GM18520 (cell line): ENCODE results near the gene ANO8.
A peak's percentile ranks its signal among the peaks of the same experiment; 100 is the strongest.
"Not testable (repeated sequence)": the region's sequence is repeated elsewhere in the genome, so short reads cannot be mapped to it uniquely, and the experiment has no call there.

ENCODE experiments used
- ATAC-seq: cut with Tn5 transposase; IDR thresholded peaks from one replicate; pipeline ENCODE4 v1.9.1; 2021; ENCODE audit not compliant: unreplicated experiment

The ANO8 gene

DNA sequence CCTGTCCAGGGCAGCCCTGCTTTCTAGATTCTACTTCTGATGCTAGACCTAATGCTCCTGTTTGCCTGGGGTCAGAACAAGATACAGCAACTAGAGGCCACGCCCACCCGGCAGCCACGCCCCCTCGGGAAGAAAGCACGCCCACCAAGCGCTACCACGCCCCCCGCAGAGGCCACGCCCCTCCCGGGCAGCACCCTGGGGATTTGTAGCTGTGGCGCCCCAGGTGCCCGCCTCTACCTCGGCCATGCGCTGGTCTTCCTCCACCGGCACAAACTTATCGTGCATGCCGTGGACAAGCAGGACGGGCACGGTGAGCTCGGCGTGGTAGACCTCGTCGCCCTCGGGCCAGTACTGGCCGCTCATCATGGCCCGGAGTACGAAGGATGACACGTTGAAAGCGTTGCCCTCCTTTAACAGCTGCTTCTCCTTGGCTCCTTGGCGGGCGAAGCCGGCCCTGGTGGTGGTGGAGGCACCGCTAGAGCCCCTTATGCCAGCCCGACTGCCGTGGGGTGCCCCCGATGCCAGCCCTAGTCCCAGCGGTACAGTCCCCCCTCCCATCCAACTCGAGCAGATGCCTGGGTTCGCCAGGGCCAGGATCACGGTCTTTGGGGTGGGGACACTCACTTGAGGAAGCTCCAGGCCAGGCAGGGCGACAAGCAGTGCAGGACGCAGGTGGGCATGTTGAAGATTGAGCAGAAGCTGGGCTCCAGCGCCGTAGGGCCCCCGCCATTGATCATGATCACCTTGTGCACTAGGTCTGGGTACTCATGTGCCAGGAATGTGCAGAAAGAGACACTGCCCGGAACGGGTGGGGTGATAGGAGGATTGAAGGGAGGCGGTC is 40.4 kb downstream of the ANO8 start:
- no peak for ATAC-seq

DNA sequence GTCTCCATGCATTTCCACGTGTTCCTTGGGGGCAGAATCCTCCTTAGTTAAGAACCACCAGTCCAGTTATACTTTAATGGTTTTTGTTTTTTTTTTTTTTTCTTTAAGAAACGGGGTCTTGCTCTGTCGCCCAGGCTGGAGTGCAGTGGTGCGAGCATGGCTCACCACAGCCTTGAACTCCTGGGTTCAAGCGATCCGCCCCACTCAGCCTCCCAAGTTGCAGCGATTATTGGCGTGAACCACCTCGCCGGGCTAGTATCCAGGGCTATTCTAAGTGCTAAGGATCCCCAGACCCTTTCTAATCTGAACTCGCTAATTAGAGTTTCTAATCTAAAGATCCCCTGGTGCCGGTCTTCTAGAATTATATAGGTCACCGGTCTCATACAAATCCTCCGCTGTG is 41.0 kb downstream of the ANO8 start:
- no peak for ATAC-seq

DNA sequence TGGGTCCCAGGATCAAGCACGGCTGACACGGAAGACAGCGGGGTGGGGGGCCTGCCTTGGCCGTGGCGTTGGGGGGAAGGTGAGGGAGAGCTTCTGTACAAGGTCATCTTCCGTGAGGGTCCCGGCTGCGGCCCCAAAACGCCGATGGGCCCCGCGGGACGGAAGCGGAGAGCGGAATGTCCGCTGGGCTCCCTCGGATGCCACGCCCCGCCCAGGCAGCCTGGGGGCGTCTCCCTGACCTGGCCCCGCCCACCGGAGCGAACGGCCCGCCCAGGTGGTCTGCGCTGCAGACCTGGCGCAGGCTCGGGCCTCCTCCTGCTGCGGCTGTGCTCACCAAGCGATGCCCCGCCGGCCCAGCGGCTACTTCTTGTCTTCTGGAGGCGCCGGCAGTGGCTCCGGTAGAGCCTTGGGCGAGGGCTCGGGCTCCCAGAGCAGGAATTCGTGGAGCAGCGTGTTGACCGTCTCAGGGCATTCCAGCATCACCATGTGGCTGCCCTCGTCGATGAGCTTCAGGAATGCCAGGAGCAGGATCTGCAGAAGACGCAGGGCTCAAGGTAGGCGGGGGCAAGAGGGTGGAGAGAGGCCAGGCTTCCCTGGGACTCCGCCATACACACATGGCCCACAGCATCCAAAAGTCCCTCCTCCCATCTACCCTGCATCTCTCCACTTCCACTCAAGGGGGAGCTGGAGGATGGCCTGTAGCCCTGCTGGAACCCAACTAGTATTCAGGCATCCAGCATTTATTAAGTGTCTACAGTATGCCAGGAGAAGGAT is 42.2 kb downstream of the ANO8 start:
- ATAC-seq = peak; percentile 63

DNA sequence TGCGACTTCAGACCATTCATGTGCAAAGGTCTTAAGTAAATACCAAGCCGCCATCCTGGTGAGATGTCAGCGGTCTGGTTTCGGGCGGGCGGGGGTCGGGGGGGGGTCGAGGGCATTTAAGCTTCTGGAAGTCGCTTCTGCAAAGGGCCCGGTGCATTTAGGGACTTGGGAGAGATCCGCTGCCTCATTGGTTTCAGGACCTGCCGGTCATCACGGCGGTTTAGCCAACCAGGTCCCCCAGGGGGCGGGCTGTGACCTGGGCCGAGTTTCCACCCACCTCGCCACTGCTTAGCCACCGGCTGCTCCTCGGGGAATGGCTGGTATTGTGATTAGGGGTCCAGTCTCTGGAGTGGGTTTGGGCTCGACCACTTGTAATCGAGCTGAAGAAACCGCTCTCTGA is 45.2 kb downstream of the ANO8 start:
- ATAC-seq = no peak

DNA sequence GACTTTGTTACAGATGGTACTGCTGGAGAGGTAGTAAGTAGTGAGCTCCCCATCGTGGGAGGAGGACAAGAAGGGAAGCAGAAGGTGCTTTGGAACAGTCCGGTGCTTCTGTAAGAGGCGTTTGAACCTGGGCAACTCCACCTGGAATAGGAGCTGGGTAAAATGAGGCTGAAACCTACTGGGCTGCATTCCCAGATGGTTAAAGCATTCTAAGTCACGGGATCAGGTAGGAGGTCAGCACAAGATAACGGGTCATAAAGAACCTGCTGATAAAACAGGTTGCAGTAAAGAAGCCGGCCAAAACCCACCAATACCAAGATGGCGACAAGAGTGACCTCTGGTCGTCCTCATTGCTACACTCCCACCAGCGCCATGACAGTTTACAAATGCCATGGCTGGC is 47.9 kb downstream of the ANO8 start:
- ATAC-seq = no peak

DNA sequence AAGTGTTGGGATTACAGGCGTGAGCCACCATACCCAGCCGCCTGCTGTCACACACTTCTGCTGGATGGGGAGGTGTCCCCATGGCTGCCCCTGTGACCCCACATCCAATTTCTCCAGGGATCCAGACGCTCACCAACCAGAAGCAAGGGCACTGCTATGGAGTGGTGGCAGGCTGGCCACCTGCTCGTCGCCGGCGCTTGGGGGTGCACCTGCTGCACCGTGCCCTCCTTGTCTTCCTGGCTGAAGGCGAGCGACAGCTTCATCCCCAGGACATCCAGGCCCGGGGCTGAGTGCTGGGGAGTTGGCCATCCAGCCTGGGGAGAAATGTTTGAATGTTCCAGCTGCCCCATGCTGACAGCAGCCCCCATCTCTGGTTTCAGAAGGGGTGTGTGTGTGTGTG is 48.4 kb downstream of the ANO8 start:
- ATAC-seq = no peak

DNA sequence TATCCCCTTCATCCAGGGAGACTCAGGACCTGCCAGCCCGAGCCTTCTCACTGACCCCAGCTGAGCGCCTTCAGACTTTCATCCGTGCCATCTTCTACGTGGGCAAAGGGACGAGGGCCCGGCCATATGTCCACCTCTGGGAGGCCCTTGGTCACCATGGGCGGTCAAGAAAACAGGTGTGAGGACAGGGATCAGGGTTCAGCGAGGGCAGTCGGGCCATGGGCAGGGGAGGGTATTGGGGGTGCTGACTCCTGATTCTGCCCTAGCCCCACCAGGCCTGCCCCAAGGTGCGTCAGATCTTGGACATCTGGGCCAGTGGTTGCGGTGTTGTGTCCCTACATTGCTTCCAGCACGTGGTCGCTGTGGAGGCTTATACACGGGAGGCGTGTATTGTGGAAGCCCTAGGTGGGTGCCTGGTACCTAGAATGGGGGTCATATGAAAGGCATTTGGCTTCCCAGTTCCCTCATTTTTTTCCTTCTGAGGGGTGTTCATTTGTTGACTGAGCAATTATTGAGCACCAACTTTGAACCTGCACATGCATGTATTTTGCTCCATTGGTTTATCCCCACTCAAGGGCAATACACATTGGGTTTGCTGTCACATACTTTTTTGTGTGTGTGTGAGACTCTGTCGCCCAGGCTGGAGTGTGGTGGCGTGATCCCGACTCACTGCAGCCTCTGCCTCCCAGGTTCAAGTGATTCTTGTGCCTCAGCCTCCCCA is 49.1 kb downstream of the ANO8 start:
- ATAC-seq = no peak

DNA sequence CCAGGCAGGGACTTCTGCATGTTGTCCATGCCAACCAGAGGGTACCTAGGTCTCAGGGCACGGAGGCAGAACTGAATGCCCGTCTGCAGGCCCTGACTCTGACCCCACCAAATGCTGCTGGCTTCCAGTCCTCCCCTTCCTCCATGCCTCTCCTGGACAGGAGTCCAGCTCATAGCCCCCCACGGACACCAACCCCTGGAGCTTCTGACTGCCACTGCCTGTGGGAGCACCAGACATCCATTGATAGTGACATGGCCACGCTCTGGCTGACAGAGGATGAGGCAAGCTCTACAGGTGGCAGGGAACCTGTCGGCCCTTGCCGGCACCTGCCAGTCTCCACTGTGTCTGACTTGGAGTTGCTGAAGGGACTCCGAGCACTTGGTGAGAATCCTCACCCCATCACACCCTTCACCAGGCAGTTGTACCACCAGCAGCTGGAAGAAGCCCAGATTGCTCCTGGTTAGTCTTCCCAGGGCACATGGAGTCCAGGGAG is 51.1 kb downstream of the ANO8 start:
- ATAC-seq = no peak

DNA sequence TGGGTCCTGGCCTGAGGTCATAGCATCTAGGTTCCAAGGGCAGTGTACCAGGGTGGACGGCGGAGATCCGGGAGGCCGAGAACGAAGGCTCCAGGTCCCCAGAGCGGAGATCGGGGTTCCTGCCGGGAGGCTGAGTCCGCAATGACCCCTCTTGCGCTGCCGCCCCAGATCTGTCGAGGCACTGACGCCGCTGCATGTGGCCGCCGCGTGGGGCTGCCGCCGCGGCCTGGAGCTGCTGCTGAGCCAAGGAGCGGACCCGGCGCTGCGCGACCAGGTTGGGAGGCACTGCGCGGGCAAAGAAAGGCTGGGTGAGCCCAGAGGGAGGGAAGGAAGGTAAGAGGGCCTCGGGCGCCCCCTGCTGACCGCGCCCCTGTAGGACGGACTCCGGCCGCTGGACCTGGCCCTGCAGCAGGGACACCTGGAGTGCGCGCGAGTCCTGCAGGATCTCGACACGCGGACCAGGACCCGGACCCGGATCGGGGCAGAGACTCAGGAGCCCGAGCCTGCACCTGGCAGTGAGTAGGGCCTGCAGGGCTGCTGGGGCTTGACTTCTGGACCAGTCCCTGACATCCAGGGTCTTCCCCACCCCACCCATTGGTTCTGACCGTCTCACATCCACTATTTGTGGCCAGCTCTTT is 52.0 kb downstream of the ANO8 start:
- no peak for ATAC-seq

DNA sequence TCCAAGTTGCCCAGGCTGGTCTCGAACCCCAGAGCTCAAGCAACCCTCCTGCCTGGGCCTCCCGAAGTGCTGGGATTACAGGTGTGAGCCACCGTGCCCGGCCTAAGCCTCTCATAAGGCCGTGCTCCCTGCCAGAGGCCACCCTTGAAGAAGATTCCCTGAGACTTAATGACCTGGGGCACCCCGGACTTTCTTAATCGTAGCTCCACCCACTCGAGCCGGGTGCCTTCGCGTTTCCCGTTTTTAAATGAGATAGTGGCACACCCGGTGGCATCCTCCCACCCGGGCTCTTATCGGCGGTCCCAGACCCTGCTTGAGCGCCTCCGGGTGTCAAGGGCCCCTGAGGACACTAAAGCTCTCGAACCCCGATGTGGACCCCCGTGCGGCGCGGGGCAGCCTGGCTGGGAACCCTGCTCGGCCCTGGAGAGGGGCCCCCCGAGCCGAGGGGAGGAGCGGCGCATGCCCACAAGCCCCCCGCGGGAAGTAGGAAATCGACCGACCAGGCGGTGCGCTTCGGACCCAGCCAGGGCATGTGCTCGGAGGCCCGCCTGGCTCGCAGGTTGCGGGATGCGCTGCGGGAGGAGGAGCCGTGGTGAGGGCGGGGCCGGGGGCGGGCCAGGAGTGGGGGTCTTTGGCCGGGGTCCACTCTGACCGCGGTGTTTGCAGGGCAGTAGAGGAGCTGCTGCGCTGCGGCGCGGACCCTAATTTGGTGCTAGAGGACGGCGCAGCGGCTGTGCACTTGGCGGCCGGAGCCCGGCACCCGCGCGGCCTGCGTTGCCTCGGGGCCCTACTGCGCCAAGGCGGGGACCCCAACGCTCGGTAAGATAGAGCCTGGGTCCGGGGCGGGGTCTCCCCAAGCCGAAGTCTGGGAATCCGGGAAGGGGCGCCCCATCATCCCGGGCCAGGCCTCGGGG is 53.0 kb downstream of the ANO8 start, which contains the start of gene ANKLE1:
TSS of gene ANKLE1 (plus strand) at position 511 of the 914 bp plus-strand sequence. CDS start at position 531, 20 bp downstream.
- no peak for ATAC-seq

DNA sequence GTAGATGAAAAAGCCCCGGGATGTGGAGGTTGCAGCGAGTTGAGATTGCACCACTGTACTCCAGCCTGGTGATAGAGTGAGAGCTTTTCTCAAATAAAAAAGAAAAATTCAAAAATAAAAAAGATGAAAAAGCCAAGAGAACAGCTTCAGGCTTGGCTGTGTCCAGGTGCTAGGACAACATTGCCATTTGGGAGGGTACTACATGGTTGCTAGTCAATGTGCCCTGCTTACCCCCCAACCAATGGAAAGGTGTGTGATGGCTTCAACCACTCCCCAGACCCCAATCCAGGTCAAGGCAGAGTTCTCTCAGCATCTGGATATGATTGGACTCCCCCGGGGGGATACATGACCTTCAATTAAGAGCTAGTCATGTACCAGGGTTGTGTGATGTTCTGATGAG is 55.2 kb downstream of the ANO8 start:
- no peak for ATAC-seq

DNA sequence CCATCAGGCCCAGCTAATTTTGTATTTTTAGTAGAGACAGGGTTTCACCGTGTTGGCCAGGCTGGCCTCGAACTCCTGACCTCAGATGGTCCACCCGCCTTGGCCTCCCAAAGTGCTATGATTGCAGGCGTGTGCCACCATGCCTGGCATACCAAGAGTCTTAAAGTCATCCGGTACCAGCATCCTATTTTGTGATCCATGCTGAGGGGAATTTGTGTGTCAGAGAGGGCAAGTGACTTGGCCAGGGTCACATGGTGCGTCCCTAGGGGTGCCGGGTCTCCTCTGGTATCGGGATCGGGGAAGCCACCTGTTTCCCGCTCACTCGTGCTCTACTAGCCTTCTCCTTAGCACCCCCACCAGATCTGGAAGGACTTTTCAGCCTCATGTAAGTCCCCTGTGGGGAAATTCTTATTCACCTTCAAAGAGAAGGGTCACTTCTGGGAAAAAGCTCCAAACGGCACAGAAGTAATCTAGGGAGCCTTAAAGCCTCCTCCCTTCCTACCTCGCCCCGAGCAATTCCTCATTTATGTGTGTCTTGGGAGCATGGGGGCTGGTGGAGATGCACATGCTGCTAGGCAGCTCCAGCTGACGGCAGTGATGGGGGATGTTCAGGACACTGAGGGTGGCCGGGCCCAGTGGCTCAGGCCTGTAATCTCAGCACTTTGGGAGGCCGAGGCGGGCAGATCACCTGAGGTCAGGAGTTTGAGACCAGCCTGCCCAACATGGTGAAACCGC is 59.0 kb downstream of the ANO8 start:
- ATAC-seq = no peak

DNA sequence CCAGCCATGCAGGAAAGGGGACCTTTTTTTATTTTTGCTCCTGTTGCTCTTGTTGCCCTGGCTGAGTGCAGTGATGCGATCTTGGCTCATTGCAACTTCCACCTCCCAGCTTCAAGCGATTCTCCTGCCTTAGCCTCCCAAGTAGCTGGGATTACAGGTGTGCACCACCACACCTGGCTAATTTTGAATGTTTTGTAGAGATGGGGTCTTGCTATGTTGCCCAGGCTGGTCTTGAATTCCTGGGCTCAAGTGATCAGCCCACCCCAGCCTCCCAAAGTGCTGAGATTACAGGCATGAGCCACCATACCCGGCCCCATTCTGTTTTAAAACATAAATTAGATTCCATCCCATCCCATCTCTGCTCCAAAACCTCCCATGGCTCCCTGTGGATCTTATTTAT is 59.8 kb downstream of the ANO8 start:
- not testable (repeated sequence) for ATAC-seq
